Measurements from ENCODE around the gene NKTR.

DNA sequence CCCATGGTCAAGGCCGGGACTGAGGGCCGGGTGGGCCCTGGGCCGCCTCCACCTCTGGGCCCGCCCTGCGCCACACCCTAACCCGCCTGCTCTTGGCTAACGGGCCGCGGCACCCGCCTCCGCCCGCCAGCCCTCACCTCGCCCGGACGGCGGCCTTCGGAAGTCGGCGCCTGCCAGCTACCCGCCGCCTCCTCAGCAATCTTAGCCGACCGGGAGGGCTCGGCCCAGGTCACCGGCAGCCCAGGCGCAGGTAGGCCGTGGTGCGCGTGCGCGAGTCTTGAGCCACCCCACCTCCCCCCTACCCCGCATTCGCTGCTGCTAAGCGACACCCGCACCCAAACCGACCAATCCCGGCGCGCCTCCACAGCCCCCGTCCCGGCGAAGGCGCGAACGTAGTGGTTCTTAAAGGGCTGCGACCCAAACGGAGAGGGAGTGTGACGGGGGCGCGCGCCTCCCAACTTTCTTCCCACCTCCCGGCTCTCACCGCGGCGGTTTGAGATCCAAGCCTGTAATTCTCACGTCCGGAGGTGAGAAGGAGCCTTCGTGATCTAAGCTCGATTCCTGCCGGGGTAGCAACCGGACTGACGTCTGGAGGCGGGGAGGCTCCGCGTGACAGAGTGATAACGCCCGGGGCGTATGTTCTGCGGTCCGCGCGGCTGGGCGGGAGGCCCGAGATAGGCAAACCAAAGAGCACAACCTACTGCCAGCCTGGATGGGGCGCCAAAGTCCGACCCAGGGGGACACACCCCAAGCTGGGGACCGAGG, 18.6 kb upstream of the NKTR start, which contains the start of gene SEC22C:
- TF ChIP-seq, protein P1, sequence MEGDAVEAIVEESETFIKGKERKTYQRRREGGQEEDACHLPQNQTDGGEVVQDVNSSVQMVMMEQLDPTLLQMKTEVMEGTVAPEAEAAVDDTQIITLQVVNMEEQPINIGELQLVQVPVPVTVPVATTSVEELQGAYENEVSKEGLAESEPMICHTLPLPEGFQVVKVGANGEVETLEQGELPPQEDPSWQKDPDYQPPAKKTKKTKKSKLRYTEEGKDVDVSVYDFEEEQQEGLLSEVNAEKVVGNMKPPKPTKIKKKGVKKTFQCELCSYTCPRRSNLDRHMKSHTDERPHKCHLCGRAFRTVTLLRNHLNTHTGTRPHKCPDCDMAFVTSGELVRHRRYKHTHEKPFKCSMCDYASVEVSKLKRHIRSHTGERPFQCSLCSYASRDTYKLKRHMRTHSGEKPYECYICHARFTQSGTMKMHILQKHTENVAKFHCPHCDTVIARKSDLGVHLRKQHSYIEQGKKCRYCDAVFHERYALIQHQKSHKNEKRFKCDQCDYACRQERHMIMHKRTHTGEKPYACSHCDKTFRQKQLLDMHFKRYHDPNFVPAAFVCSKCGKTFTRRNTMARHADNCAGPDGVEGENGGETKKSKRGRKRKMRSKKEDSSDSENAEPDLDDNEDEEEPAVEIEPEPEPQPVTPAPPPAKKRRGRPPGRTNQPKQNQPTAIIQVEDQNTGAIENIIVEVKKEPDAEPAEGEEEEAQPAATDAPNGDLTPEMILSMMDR (IDR thresholded peaks at IDR 0.05): peak in 2 of 5 experiments; percentile 23 to 31
- TF ChIP-seq EP300 (IDR thresholded peaks at IDR 0.05; ENCODE audit: low read depth) (no peak), POLR2A (IDR thresholded peaks at IDR 0.05) (peak; percentile 78), POLR2AphosphoS5 (IDR thresholded peaks at IDR 0.05) (peak; percentile 65 to 84 (median 81))
